HepG2 (cell line): ENCODE results near the gene CD99L2. TPM values are rescaled to one million over a fixed set of nuclear protein-coding genes. Genes with fewer than 3 reads are reported as not detected.

Experiments used
- ATAC-seq: fragments of 200-7000 bp; cut with Tn5 transposase; 3 replicates; pipeline ENCODE4 v1.9.1; 2020; ENCODE audit warnings: mild to moderate bottlenecking, moderate library complexity
- BruUV-seq: library from RNA; stranded (reverse); fragments of 400-500 nt; replicated peaks from 2 replicates; lab custom pipeline; 2021; lab: Mats Ljungman, UMichigan
- CTCF ChIA-PET: fragments of 300-600 bp; formaldehyde crosslinking; extraction: SDS; loops from one replicate; lab custom pipeline; 2021; ENCODE audit warnings: low total read pairs, inconsistent platforms, low intra/inter-chr PET ratio; lab: Yijun Ruan, JAX
- POLR2A ChIA-PET: fragments of 350-600 bp; sonication (Branson Sonifier 250); formaldehyde crosslinking; loops from one replicate; lab custom pipeline; 2020; ENCODE audit warnings: antibody characterized with exemption, inconsistent platforms; lab: Yijun Ruan, JAX
- DNase-seq: peaks from one replicate; pipeline ENCODE4 v3.0.0-alpha.2; 2015; ENCODE audit warnings: low spot score
- FAIRE-seq: peaks from 3 replicates; lab custom pipeline; 2011; peaks lifted over from hg19 to GRCh38; lab: Jason Lieb, UNC
- H2AFZ ChIP-seq: one replicate; pipeline ENCODE4 v1.6.1; 2011; ENCODE audit warnings: low read length, inconsistent platforms
- H3K27ac ChIP-seq: fragments of 300-600 bp; 3 replicates; pipeline ENCODE4 v1.8.0; 2011; ENCODE audit warnings: mixed run types, mild to moderate bottlenecking, mixed read lengths, low read length, inconsistent platforms; ENCODE audit not compliant: insufficient read depth; ENCODE audit errors: extremely low read length
- H3K27me3 ChIP-seq, 2 experiments: fragments of 200-600 bp in 1 of 2; 2 replicates in 1 of 2; 3 replicates in 1 of 2; pipeline versions ENCODE4 v1.6.0 to v1.8.0; 2011; ENCODE audit warnings: low read length in 2 of 2, mild to moderate bottlenecking in 2 of 2, moderate library complexity in 2 of 2, inconsistent platforms in 1 of 2; ENCODE audit not compliant: insufficient read depth in 2 of 2, control insufficient read depth in 1 of 2
- H3K36me3 ChIP-seq, 2 experiments: fragments of 200-600 bp in 1 of 2; replicated peaks in 1 of 2; 2 replicates in 1 of 2; 3 replicates in 1 of 2; pipeline versions ENCODE4 v1.5.1 to v1.8.0; 2011; ENCODE audit warnings: low read length in 2 of 2, inconsistent platforms in 1 of 2; ENCODE audit not compliant: insufficient read depth in 2 of 2, control insufficient read depth in 1 of 2
- H3K4me1 ChIP-seq: 2 replicates; pipeline ENCODE4 v1.5.1; 2012; ENCODE audit warnings: low read length, inconsistent platforms; ENCODE audit not compliant: insufficient read depth
- H3K4me2 ChIP-seq: 2 replicates; pipeline ENCODE4 v1.6.0; 2011; ENCODE audit warnings: low read depth, low read length, inconsistent platforms
- H3K4me3 ChIP-seq, 3 experiments: fragments of 200-600 bp in 1 of 3; sonication (generic), shearing (Covaris generic) in 1 of 3; replicated peaks in 1 of 3; 2 replicates each; pipeline ENCODE4 v1.5.1; 2011 to 2016; ENCODE audit warnings: low read length in 3 of 3, inconsistent platforms in 2 of 3, low read depth in 2 of 3, mild to moderate bottlenecking in 2 of 3, control low read depth in 1 of 3, mixed read lengths in 1 of 3; ENCODE audit not compliant: insufficient read depth in 1 of 3
- H3K79me2 ChIP-seq: one replicate; pipeline ENCODE4 v1.6.1; 2011; ENCODE audit warnings: low read length, inconsistent platforms; ENCODE audit not compliant: insufficient read depth
- H3K9ac ChIP-seq: 2 replicates; pipeline ENCODE4 v1.6.0; 2011; ENCODE audit warnings: mild to moderate bottlenecking, low read depth, low read length, inconsistent platforms; ENCODE audit not compliant: insufficient read depth
- H3K9me3 ChIP-seq: 2 replicates; pipeline ENCODE4 v1.5.1; 2012; ENCODE audit warnings: mild to moderate bottlenecking, low read length
- H4K20me1 ChIP-seq: 2 replicates; pipeline ENCODE4 v1.6.0; 2011; ENCODE audit warnings: inconsistent platforms, mild to moderate bottlenecking, low read length, moderate library complexity; ENCODE audit not compliant: insufficient read depth
- BCLAF1 ChIP-seq: fragments of 450-650 bp; IDR thresholded peaks from 2 replicates; pipeline ENCODE4 v1.6.1; 2017; ENCODE audit warnings: mild to moderate bottlenecking
- FOXJ3 ChIP-seq: sonication (generic); formaldehyde crosslinking; IDR thresholded peaks from 2 replicates; pipeline ENCODE4 v1.4.0; 2020; ENCODE audit warnings: missing genetic modification reagents, mild to moderate bottlenecking, borderline replicate concordance
- GRHL1 ChIP-seq: sonication (generic); formaldehyde crosslinking; conservative IDR thresholded peaks from 2 replicates; pipeline ENCODE4 v1.8.0; 2022; ENCODE audit warnings: missing genetic modification reagents
- IRF9 ChIP-seq: sonication (generic); formaldehyde crosslinking; IDR thresholded peaks from 2 replicates; pipeline ENCODE4 v1.8.0; 2022; ENCODE audit warnings: missing genetic modification reagents, mild to moderate bottlenecking, borderline replicate concordance
- SOX5 ChIP-seq: IDR thresholded peaks from 2 replicates; pipeline ENCODE4 v1.6.1; 2016; ENCODE audit warnings: borderline replicate concordance
- ZBTB4 ChIP-seq: sonication (generic); formaldehyde crosslinking; IDR thresholded peaks from 2 replicates; pipeline ENCODE4 v1.4.0; 2020; ENCODE audit warnings: missing genetic modification reagents, mild to moderate bottlenecking, borderline replicate concordance
- ZFP82 ChIP-seq: sonication (generic); formaldehyde crosslinking; IDR thresholded peaks from 2 replicates; pipeline ENCODE4 v1.5.1; 2020; ENCODE audit warnings: mild to moderate bottlenecking, missing genetic modification reagents, borderline replicate concordance
- ZNF3 ChIP-seq: IDR thresholded peaks from 2 replicates; pipeline ENCODE4 v1.7.0; 2017; ENCODE audit warnings: inconsistent platforms
- ZNF30 ChIP-seq: sonication (generic); formaldehyde crosslinking; IDR thresholded peaks from 2 replicates; pipeline ENCODE4 v1.5.0; 2020; ENCODE audit warnings: mild to moderate bottlenecking, missing genetic modification reagents
- ZNF326 ChIP-seq: sonication (generic); formaldehyde crosslinking; IDR thresholded peaks from 2 replicates; pipeline ENCODE4 v1.4.0; 2020; ENCODE audit warnings: missing genetic modification reagents, borderline replicate concordance
- ZNF34 ChIP-seq: sonication (generic); formaldehyde crosslinking; IDR thresholded peaks from 2 replicates; pipeline ENCODE4 v1.4.0; 2020; ENCODE audit warnings: mild to moderate bottlenecking, missing genetic modification reagents, borderline replicate concordance
- ZNF572 ChIP-seq: sonication (generic); formaldehyde crosslinking; IDR thresholded peaks from 2 replicates; pipeline ENCODE4 v1.5.1; 2020; ENCODE audit warnings: mild to moderate bottlenecking, missing genetic modification reagents
- ZNF691 ChIP-seq: sonication (generic); formaldehyde crosslinking; IDR thresholded peaks from 2 replicates; pipeline ENCODE4 v1.4.0; 2020; ENCODE audit warnings: missing genetic modification reagents, low read depth, mild to moderate bottlenecking, borderline replicate concordance
- ZNF709 ChIP-seq: sonication (generic); formaldehyde crosslinking; IDR thresholded peaks from 2 replicates; pipeline ENCODE4 v1.5.0; 2020; ENCODE audit warnings: mild to moderate bottlenecking, missing genetic modification reagents
- ZNF782 ChIP-seq: sonication (generic); formaldehyde crosslinking; IDR thresholded peaks from 2 replicates; pipeline ENCODE4 v1.4.0; 2020; ENCODE audit warnings: missing genetic modification reagents, mild to moderate bottlenecking, borderline replicate concordance
- ZSCAN30 ChIP-seq: sonication (generic); formaldehyde crosslinking; IDR thresholded peaks from 2 replicates; pipeline ENCODE4 v1.5.0; 2020; ENCODE audit warnings: mild to moderate bottlenecking, missing genetic modification reagents
- WGBS: methylation state at CpG from one replicate; pipeline ENCODE4 v1.1.6; 2017; ENCODE audit warnings: low lambda C conversion rate; 5-methylcytosine and 5-hydroxymethylcytosine counted together
- in situ Hi-C: cut with HindIII; loops from 2 replicates; pipeline ENCODE4 v1.10.0; 2017; ENCODE audit warnings: low pct_unique_long_range_greater_than_20kb; ENCODE audit not compliant: extremely low pct_ligation_motif_present
- intact Hi-C: fragments of 100-400 bp; cut with micrococcal nuclease; formaldehyde crosslinking; loops from one replicate; pipeline ENCODE4 v1.10.0; 2022; ENCODE audit not compliant: unreplicated experiment
- polyA plus RNA-seq, 8 experiments: library from polyadenylated mRNA; depleted of rRNA in 3 of 8; stranded (reverse) in 7 of 8; unstranded in 1 of 8; fragments of >200 nt; fragmentation: Illumina TruSeq in 4 of 8; extraction: Trizol in 4 of 8; gene quantifications; 2 replicates each; pipeline versions ENCODE4 v1.2.1 to v1.2.3, GENCODE V29; 2011 to 2016; ENCODE audit warnings: low read depth in 4 of 8, missing spikeins in 1 of 8, mixed read lengths in 1 of 8; ENCODE audit not compliant: insufficient read depth in 1 of 8
- total RNA-seq, 5 experiments: library from RNA; depleted of rRNA; stranded (reverse); fragments of >200 nt; fragmentation: Illumina TruSeq; extraction: Trizol; gene quantifications; 2 replicates each; pipeline ENCODE4 v1.2.3, GENCODE V29; 2016; ENCODE audit warnings: low read depth in 1 of 5

CD99L2 gene
- total and polyA plus RNA-seq, 2 of the 13 experiments (the other 11 are each of a cell fraction or from before 2014, with no cell fraction given): 6.9 to 7.6 TPM

GRCh38 chrX:150926304-150926703, 27.8 kb upstream of the CD99L2 start:
- FAIRE-seq: no peak
- POLR2A ChIA-PET: no interaction called here
- TF ChIP-seq ZNF3 (no peak), FOXJ3 (CRISPR knock-in tag) (no peak), SOX5 (CRISPR knock-in tag) (no peak), ZNF326 (CRISPR knock-in tag) (no peak), GRHL1 (CRISPR knock-in tag) (no peak), ZNF782 (CRISPR knock-in tag) (no peak), BCLAF1 (no peak), ZBTB4 (no peak), ZNF709 (no peak), ZNF34 (CRISPR knock-in tag) (no peak), ZSCAN30 (CRISPR knock-in tag) (no peak), ZNF691 (CRISPR knock-in tag) (no peak), ZFP82 (no peak), ZNF572 (CRISPR knock-in tag) (no peak), IRF9 (no peak), ZNF30 (CRISPR knock-in tag) (no peak)

More at GRCh38 chrX:150926304-150926703, 27.8 kb upstream of the CD99L2 start:
- intact Hi-C loops (no loop called here), in situ Hi-C loops (no loop called here)
- Histone ChIP-seq H3K27me3 (no peaks in the 10 kb centered on the region), H3K9me3 (no peaks in the 10 kb centered on the region), H3K4me3 (no peak overlapping the region), H3K4me2 (no peak overlapping the region), H2AFZ (no peak overlapping the region), H3K9ac (no peak overlapping the region), H4K20me1 (no peaks in the 10 kb centered on the region), H3K4me1 (no peaks in the 10 kb centered on the region), H3K27ac (no peak overlapping the region), H3K36me3 (no peaks in the 10 kb centered on the region), H3K79me2 (no peaks in the 10 kb centered on the region)
- 0% methylated on average over 2 of the region's 2 CpGs for WGBS
- DNase-seq (no peak), ATAC-seq (no peak)
- CTCF ChIA-PET: no interaction called here
- no TSS peak for BruUV-seq
